Measurements from ENCODE around the gene E2F4. TPM values are rescaled to one million over a fixed set of nuclear protein-coding genes. Genes with fewer than 3 reads are reported as not detected.

The E2F4 gene
- total and polyA plus RNA-seq, 2 experiments from 2014 or later, result 67.0 to 135 TPM

DNA sequence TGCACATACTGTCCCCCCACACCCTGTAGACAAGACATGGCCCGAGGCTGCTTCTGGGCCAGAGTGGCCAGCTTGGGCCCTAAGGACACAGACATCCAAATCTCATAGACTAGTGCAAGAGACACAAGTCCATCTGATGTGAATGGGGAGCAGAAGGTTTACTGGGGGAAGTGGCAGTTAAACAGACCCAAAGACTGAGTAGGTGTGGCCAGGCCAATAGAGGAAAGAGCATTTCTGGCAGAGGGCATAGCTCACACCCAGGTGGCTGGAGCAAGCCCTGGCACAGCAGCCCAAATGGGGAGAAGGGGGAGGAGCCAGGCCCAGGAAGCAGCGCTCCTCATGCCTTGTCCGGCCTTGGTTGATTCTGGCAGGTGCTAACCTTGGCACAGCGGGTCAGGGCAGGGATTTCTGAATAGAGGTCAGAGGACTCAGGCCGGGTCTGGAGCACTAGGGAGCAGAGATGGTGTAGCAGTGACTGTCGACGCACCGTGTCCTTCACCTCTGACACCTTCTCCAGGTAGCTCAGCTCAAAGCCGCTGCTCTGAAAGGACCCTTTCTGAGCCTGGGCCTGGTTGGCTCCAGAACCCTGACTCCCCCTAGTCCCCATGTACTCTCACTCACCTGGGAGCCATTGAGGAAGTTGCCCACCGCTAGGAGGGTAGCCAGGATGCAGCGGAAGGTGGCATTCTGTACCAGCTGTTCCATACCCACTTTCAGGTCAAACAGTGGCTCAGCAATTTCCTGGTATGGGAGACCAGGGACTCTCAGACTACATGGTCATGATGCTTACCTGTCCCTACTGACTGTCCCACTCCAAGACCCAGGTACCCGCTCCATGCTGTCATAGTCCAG is 39.1 kb downstream of the E2F4 start:
- Mint-ChIP-seq H3K27ac (no peak overlapping the region), H3K27me3 (ENCODE audit: insufficient read depth, low read depth, poor library complexity) (peaks cover 14% of the 10 kb centered on the region), H3K4me1 (peaks cover 10% of the 10 kb centered on the region), H3K4me3 (no peak overlapping the region), H3K36me3 (ENCODE audit: low read depth) (peaks cover 63% of the 10 kb centered on the region), H3K9me3 (no peaks in the 10 kb centered on the region; the same call in 2 of the 3 replicates)
- Histone ChIP-seq H3K4me2 (no peak overlapping the region), H3K9me2 (ENCODE audit: insufficient read depth) (no peaks in the 10 kb centered on the region), H3K36me3 (ENCODE audit: insufficient read depth) (peaks cover 15% of the 10 kb centered on the region; the same call in 1 of the 2 replicates), H3K27me3 (ENCODE audit: insufficient read depth) (no peaks in the 10 kb centered on the region), H4K20me1 (replicated peaks; ENCODE audit: insufficient read depth) (peaks cover 5% of the 10 kb centered on the region; the same call in 1 of the 2 replicates), H3F3A (replicated peaks; ENCODE audit: low read depth) (0 out of 2 replicates have a peak, but pooled peaks cover under 1% of the 10 kb centered on the region), H3K4me3 (no peak overlapping the region), H2AFZ (no peak overlapping the region), H3K4me1 (ENCODE audit: insufficient read depth) (peaks cover 3% of the 10 kb centered on the region; the same call in 1 of the 2 replicates), H3K27ac (ENCODE audit: low read depth) (no peak overlapping the region), H3K79me2 (replicated peaks; ENCODE audit: insufficient read depth) (peaks cover 11% of the 10 kb centered on the region)
- no peak for ATAC-seq
- DNase-seq (ENCODE audit: low spot score), result no peak
- peak; percentile 29 for TF ChIP-seq POLR2AphosphoS5 (IDR thresholded peaks at IDR 0.05; ENCODE audit: low read depth)
- no peak for TF ChIP-seq EZH2 (IDR thresholded peaks at IDR 0.05; ENCODE audit: low read depth, unreplicated experiment)

DNA sequence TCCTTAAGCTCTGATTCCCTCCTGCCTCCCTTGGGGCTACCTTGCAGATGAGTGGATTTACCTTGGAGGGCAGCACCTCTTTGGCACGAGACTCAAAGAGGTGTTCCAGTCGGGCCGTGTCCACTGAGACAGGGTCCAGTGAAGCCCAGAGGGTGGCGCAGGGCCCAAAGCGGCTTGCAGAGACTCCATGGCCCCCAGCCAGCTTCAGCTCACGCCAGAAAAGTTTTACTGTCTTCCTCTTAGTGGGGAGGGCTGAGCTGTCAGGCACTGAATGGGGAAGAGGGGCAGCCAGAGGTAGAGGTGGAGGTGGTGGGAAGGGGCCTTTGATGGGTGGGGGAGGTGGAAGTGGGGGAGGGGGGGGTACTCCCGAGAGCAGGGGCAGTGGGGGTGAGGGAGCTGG is 41.6 kb downstream of the E2F4 start:
- Mint-ChIP-seq H3K27ac (no peak overlapping the region), H3K36me3 (ENCODE audit: low read depth) (peaks cover 71% of the 10 kb centered on the region), H3K4me3 (no peak overlapping the region), H3K4me1 (peaks cover 13% of the 10 kb centered on the region; the same call in 2 of the 3 replicates), H3K27me3 (ENCODE audit: insufficient read depth, low read depth, poor library complexity) (peaks cover 8% of the 10 kb centered on the region), H3K9me3 (no peaks in the 10 kb centered on the region; the same call in 2 of the 3 replicates)
- ATAC-seq (no peak), DNase-seq (ENCODE audit: low spot score) (no peak)
- Histone ChIP-seq H2AFZ (no peak overlapping the region), H3K79me2 (replicated peaks; ENCODE audit: insufficient read depth) (no peaks in the 10 kb centered on the region), H3K36me3 (ENCODE audit: insufficient read depth) (peaks cover 10% of the 10 kb centered on the region; the same call in 1 of the 2 replicates), H3K27ac (ENCODE audit: low read depth) (no peak overlapping the region), H3K27me3 (ENCODE audit: insufficient read depth) (no peaks in the 10 kb centered on the region), H4K20me1 (replicated peaks; ENCODE audit: insufficient read depth) (no peaks in the 10 kb centered on the region; the same call in 1 of the 2 replicates), H3K4me3 (no peak overlapping the region), H3F3A (replicated peaks; ENCODE audit: low read depth) (0 out of 2 replicates have a peak, but pooled peaks cover 9% of the 10 kb centered on the region), H3K4me1 (ENCODE audit: insufficient read depth) (no peaks in the 10 kb centered on the region), H3K9me2 (ENCODE audit: insufficient read depth) (no peaks in the 10 kb centered on the region), H3K4me2 (no peak overlapping the region)
- TF ChIP-seq STAT1 (IDR thresholded peaks at IDR 0.05; ENCODE audit: unreplicated experiment) (no peak), EZH2 (IDR thresholded peaks at IDR 0.05; ENCODE audit: low read depth, unreplicated experiment) (no peak), ZNF114 (CRISPR knock-in tag; IDR thresholded peaks at IDR 0.05) (no peak), CREB1 (CRISPR knock-in tag; IDR thresholded peaks at IDR 0.05; ENCODE audit: low read depth) (no peak), ZNF331 (CRISPR knock-in tag; IDR thresholded peaks at IDR 0.05; ENCODE audit: low read depth) (no peak)
- TF ChIP-seq, protein P1, sequence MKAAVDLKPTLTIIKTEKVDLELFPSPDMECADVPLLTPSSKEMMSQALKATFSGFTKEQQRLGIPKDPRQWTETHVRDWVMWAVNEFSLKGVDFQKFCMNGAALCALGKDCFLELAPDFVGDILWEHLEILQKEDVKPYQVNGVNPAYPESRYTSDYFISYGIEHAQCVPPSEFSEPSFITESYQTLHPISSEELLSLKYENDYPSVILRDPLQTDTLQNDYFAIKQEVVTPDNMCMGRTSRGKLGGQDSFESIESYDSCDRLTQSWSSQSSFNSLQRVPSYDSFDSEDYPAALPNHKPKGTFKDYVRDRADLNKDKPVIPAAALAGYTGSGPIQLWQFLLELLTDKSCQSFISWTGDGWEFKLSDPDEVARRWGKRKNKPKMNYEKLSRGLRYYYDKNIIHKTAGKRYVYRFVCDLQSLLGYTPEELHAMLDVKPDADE (IDR thresholded peaks at IDR 0.05), result no peak
- TF ChIP-seq, protein P2, sequence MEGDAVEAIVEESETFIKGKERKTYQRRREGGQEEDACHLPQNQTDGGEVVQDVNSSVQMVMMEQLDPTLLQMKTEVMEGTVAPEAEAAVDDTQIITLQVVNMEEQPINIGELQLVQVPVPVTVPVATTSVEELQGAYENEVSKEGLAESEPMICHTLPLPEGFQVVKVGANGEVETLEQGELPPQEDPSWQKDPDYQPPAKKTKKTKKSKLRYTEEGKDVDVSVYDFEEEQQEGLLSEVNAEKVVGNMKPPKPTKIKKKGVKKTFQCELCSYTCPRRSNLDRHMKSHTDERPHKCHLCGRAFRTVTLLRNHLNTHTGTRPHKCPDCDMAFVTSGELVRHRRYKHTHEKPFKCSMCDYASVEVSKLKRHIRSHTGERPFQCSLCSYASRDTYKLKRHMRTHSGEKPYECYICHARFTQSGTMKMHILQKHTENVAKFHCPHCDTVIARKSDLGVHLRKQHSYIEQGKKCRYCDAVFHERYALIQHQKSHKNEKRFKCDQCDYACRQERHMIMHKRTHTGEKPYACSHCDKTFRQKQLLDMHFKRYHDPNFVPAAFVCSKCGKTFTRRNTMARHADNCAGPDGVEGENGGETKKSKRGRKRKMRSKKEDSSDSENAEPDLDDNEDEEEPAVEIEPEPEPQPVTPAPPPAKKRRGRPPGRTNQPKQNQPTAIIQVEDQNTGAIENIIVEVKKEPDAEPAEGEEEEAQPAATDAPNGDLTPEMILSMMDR (conservative IDR thresholded peaks at IDR 0.05; ENCODE audit: low read depth in 2 of 2), result no peak
- TF ChIP-seq, protein P3, sequence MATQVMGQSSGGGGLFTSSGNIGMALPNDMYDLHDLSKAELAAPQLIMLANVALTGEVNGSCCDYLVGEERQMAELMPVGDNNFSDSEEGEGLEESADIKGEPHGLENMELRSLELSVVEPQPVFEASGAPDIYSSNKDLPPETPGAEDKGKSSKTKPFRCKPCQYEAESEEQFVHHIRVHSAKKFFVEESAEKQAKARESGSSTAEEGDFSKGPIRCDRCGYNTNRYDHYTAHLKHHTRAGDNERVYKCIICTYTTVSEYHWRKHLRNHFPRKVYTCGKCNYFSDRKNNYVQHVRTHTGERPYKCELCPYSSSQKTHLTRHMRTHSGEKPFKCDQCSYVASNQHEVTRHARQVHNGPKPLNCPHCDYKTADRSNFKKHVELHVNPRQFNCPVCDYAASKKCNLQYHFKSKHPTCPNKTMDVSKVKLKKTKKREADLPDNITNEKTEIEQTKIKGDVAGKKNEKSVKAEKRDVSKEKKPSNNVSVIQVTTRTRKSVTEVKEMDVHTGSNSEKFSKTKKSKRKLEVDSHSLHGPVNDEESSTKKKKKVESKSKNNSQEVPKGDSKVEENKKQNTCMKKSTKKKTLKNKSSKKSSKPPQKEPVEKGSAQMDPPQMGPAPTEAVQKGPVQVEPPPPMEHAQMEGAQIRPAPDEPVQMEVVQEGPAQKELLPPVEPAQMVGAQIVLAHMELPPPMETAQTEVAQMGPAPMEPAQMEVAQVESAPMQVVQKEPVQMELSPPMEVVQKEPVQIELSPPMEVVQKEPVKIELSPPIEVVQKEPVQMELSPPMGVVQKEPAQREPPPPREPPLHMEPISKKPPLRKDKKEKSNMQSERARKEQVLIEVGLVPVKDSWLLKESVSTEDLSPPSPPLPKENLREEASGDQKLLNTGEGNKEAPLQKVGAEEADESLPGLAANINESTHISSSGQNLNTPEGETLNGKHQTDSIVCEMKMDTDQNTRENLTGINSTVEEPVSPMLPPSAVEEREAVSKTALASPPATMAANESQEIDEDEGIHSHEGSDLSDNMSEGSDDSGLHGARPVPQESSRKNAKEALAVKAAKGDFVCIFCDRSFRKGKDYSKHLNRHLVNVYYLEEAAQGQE (IDR thresholded peaks at IDR 0.05; ENCODE audit: unreplicated experiment), result no peak
